ENCODE data around the gene KLHL33. TPM values are rescaled to one million over a fixed set of nuclear protein-coding genes. Genes with fewer than 3 reads are reported as not detected.

Gene KLHL33
- total RNA-seq, 1 donor from 2014 or later, result not detected

DNA sequence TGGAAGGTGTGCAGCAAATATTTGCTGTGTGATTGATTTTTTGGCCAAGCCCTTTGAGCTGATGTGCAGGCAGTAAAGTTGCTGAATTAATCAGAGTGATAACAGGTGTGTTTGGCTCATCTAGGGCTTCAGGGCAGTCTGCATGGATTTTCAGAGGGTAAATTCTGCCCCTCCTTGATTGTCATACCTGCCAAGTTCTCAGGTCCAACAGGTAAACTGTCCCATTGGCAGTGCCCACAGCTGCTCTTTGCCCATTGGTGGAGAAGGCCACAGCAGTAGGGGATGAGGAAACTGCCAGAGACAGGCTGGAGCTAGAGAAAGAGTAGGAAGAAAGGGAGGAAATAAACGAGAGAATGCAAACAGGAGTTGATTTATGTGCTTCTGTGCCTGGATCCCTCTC, 56.2 kb downstream of the KLHL33 start:
- intact Hi-C loops (cut with DNase I), result no loop called here
- H3K4me3 ChIP-seq, result no peak overlapping the region
- H3K4me1 ChIP-seq, result no peaks in the 10 kb centered on the region
- no peak for DNase-seq (ENCODE audit: low spot score in 2 of 2)
- no peaks in the 10 kb centered on the region for H3K27me3 ChIP-seq
- TF ChIP-seq, protein P1, sequence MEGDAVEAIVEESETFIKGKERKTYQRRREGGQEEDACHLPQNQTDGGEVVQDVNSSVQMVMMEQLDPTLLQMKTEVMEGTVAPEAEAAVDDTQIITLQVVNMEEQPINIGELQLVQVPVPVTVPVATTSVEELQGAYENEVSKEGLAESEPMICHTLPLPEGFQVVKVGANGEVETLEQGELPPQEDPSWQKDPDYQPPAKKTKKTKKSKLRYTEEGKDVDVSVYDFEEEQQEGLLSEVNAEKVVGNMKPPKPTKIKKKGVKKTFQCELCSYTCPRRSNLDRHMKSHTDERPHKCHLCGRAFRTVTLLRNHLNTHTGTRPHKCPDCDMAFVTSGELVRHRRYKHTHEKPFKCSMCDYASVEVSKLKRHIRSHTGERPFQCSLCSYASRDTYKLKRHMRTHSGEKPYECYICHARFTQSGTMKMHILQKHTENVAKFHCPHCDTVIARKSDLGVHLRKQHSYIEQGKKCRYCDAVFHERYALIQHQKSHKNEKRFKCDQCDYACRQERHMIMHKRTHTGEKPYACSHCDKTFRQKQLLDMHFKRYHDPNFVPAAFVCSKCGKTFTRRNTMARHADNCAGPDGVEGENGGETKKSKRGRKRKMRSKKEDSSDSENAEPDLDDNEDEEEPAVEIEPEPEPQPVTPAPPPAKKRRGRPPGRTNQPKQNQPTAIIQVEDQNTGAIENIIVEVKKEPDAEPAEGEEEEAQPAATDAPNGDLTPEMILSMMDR (IDR thresholded peaks at IDR 0.05), result no peak
- no peaks in the 10 kb centered on the region for H3K9me3 ChIP-seq
- H3K27ac ChIP-seq, result no peak overlapping the region
- H3K36me3 ChIP-seq, result peaks cover 99 to 100% of the 10 kb centered on the region in 2 donors

DNA sequence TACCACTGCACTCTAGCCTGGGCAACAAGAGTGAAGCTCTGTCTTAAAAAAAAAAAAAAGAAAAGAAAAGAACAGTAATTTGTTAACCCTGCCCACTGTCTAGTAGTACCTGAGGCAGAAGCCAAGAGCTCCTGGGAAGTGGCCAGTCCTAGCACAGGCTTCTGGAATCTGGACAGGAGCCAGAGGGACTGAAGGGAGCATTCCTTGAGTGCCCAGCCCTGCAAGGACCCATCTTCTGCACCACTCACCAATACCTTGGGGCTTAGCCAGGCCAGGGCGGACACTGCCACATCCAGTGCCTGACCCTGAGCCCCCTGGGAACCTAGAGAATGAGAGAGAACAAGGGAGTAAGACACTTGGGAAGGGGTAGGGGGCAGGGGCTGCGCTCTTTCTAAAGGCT, 58.8 kb downstream of the KLHL33 start:
- intact Hi-C loops (cut with DNase I), result no loop called here
- no peak for DNase-seq (ENCODE audit: low spot score in 2 of 2)
- Histone ChIP-seq H3K27ac (no peak overlapping the region), H3K27me3 (no peaks in the 10 kb centered on the region), H3K4me1 (no peaks in the 10 kb centered on the region), H3K4me3 (no peak overlapping the region), H3K36me3 (peaks cover 98 to 99% of the 10 kb centered on the region in 2 donors), H3K9me3 (no peaks in the 10 kb centered on the region)
- TF ChIP-seq, protein P1 (IDR thresholded peaks at IDR 0.05), result no peak

DNA sequence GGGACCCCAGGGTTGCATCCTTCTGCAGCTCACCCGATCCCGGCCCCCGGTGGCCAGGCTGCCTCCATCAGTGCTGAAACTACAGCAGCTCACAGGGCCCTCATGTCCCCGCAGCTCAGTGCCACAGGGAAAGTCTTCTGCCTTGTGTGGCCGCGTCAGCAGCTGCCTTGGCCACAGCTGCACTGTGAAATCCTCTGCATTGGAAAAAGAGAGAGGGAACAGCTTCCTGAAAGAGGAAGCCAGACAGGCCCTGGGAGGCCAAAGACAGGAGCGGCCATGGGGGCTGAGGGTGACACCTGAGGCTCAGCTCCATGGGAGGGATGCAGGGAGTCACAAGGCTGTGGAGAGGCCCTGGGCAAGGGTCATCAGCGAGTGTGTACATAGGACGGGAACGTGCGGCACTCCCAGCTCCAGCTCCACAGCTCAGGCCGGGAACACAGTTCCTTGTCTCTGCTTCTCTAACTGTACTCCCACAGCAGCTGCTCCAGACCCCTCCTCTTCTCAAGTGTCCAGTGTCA, 59.8 kb downstream of the KLHL33 start:
- no peak overlapping the region for H3K27ac ChIP-seq
- no peaks in the 10 kb centered on the region for H3K9me3 ChIP-seq
- H3K36me3 ChIP-seq, result peaks cover 97 to 98% of the 10 kb centered on the region in 2 donors
- DNase-seq (ENCODE audit: low spot score in 2 of 2), result no peak
- intact Hi-C loops (cut with DNase I), result no loop called here
- TF ChIP-seq, protein P1 (IDR thresholded peaks at IDR 0.05), result no peak
- H3K27me3 ChIP-seq, result no peaks in the 10 kb centered on the region
- no peak overlapping the region for H3K4me3 ChIP-seq
- no peaks in the 10 kb centered on the region for H3K4me1 ChIP-seq

Other genes with a start within 250 kb of the KLHL33 start
- not detected for gene OR11G2, start 245.3 kb downstream of the KLHL33 start, total RNA-seq
- not detected for gene OR11H6, start 212.5 kb downstream of the KLHL33 start, total RNA-seq
- gene OR11H7, start 207.2 kb downstream of the KLHL33 start, total RNA-seq, result not detected
- gene OR11H4, start 196.9 kb downstream of the KLHL33 start, total RNA-seq, result not detected
- 7.8 TPM for gene TTC5, start 130.2 kb downstream of the KLHL33 start, total RNA-seq
- gene CCNB1IP1, start 102.9 kb downstream of the KLHL33 start, total RNA-seq, result 12.6 TPM
- 0.32 TPM for gene PARP2, start 92.5 kb downstream of the KLHL33 start, total RNA-seq
- 43.7 TPM for gene TEP1, start 22.7 kb downstream of the KLHL33 start, total RNA-seq
- gene OSGEP, start 18.6 kb upstream of the KLHL33 start, total RNA-seq, result 26.7 TPM
- 21.5 TPM for gene APEX1, start 19.1 kb upstream of the KLHL33 start, total RNA-seq
- 30.7 TPM for gene PIP4P1, start 25.3 kb upstream of the KLHL33 start, total RNA-seq
- 62.7 TPM for gene PNP, start 33.2 kb upstream of the KLHL33 start, total RNA-seq
- not detected for gene RNASE10, start 69.4 kb upstream of the KLHL33 start, total RNA-seq
- not detected for gene RNASE9, start 124.9 kb upstream of the KLHL33 start, total RNA-seq
- not detected for gene RNASE11, start 151.8 kb upstream of the KLHL33 start, total RNA-seq
- gene RNASE12, start 155.2 kb upstream of the KLHL33 start, total RNA-seq, result not detected
- gene OR6S1, start 205.5 kb upstream of the KLHL33 start, total RNA-seq, result not detected
- 23.2 TPM for gene RNASE4, start 248.4 kb upstream of the KLHL33 start, total RNA-seq

Data from ascending aorta (tissue), 2 donors.